K562 (cell line): ENCODE results near the gene SKIL. TPM values are rescaled to one million over a fixed set of nuclear protein-coding genes. Genes with fewer than 3 reads are reported as not detected.
A peak's percentile ranks its signal among the peaks of the same experiment; 100 is the strongest.

Source experiments
- ATF7 ChIP-seq: fragments of 450-650 bp; IDR thresholded peaks from 2 replicates; pipeline ENCODE4 v1.7.1; 2014; ENCODE audit warnings: mild to moderate bottlenecking, moderate library complexity
- CREBBP ChIP-seq: IDR thresholded peaks from one replicate; pipeline ENCODE4 v1.6.1; 2012; ENCODE audit warnings: low read depth, mild to moderate bottlenecking, control low read depth, inconsistent platforms, low read length
- EHMT2 ChIP-seq: fragments of 450-650 bp; IDR thresholded peaks from 2 replicates; pipeline ENCODE4 v1.6.1; 2018; ENCODE audit warnings: antibody characterized with exemption
- ESRRB ChIP-seq: fragments of 250-450 bp; sonication (Bioruptor Pico); IDR thresholded peaks from 2 replicates; pipeline ENCODE4 v1.5.0; 2020; ENCODE audit warnings: mild to moderate bottlenecking, moderate library complexity, borderline replicate concordance
- ILF3 ChIP-seq: fragments of 450-650 bp; IDR thresholded peaks from 2 replicates; pipeline ENCODE4 v1.6.1; 2018; ENCODE audit warnings: antibody characterized with exemption, mild to moderate bottlenecking, moderate library complexity, borderline replicate concordance
- NR4A1 ChIP-seq, 2 experiments: fragments of 250-450 bp in 1 of 2; fragments of 450-650 bp in 1 of 2; sonication (Bioruptor Pico) in 1 of 2; IDR thresholded peaks; 2 replicates each; pipeline versions ENCODE4 v1.4.0 to v1.6.1; 2016 to 2020; ENCODE audit warnings: mild to moderate bottlenecking in 2 of 2, missing compliant biosample characterization in 1 of 2, missing genetic modification characterization in 1 of 2, moderate library complexity in 1 of 2
- RFX5 ChIP-seq: IDR thresholded peaks from 2 replicates; pipeline ENCODE4 v1.6.1; 2011; ENCODE audit warnings: low read depth, mild to moderate bottlenecking, improper control_type of control experiment, low read length
- SP2 ChIP-seq: IDR thresholded peaks from 2 replicates; pipeline ENCODE4 v1.6.1; 2011; ENCODE audit warnings: mild to moderate bottlenecking, low read depth, low read length, moderate library complexity; ENCODE audit not compliant: poor library complexity, severe bottlenecking; ENCODE audit errors: extremely low read depth
- TAF1 ChIP-seq: IDR thresholded peaks from 2 replicates; pipeline ENCODE4 v1.6.1; 2011; ENCODE audit warnings: mild to moderate bottlenecking, low read length, moderate library complexity; ENCODE audit not compliant: insufficient read depth, control insufficient read depth, severe bottlenecking; ENCODE audit errors: extremely low read depth
- ZC3H11A ChIP-seq: IDR thresholded peaks from 2 replicates; pipeline ENCODE4 v1.6.1; 2012; ENCODE audit warnings: low read depth, low read length, improper control_type of control experiment
- ZNF12 ChIP-seq: sonication (generic); formaldehyde crosslinking; IDR thresholded peaks from 2 replicates; pipeline ENCODE4 v1.4.0; 2020; ENCODE audit warnings: mild to moderate bottlenecking, missing genetic modification reagents
- ZNF124 ChIP-seq: sonication (generic); formaldehyde crosslinking; IDR thresholded peaks from 2 replicates; pipeline ENCODE4 v1.8.1; 2022; ENCODE audit warnings: missing genetic modification reagents
- ZNF780A ChIP-seq: fragments of 250-450 bp; sonication (Bioruptor Pico); IDR thresholded peaks from 2 replicates; pipeline ENCODE4 v1.5.0; 2021; ENCODE audit warnings: mild to moderate bottlenecking
- ZZZ3 ChIP-seq: fragments of 450-650 bp; IDR thresholded peaks from 2 replicates; pipeline ENCODE4 v1.6.1; 2016; ENCODE audit warnings: antibody characterized with exemption, mild to moderate bottlenecking, moderate library complexity
- polyA plus RNA-seq, 8 experiments: library from polyadenylated mRNA; depleted of rRNA in 4 of 8; stranded (reverse) in 5 of 8; unstranded in 3 of 8; fragments of >200 nt; fragmentation: Nextera tagmentation in 2 of 8; fragmentation: Illumina TruSeq in 1 of 8; extraction: Ambion mirVana in 2 of 8; extraction: Trizol in 1 of 8; gene quantifications; 2 replicates each; pipeline versions ENCODE4 v1.2.1 to v1.2.3, GENCODE V29; 2011 to 2014; ENCODE audit warnings: inconsistent platforms in 1 of 8, missing spikeins in 1 of 8
- total RNA-seq, 7 experiments: library from RNA; depleted of rRNA in 6 of 7; stranded (reverse); fragments of >200 nt in 6 of 7; fragmentation: Illumina TruSeq in 2 of 7; extraction: Trizol in 2 of 7; gene quantifications; 2 replicates each; pipeline versions ENCODE4 v1.2.1 to v1.2.3, GENCODE V29; 2011 to 2021; ENCODE audit warnings: low replicate concordance in 1 of 7
- TF ChIP-seq, protein P1 (sequence below): fragments of 450-650 bp; conservative IDR thresholded peaks from 2 replicates; pipeline ENCODE4 v1.6.1; 2016; ENCODE audit warnings: missing genetic modification characterization, low read depth, mild to moderate bottlenecking, missing compliant biosample characterization, moderate library complexity
- TF ChIP-seq, protein P2 (sequence below): fragments of 250-450 bp; sonication (Bioruptor Pico); IDR thresholded peaks from 2 replicates; pipeline ENCODE4 v1.4.0; 2020; ENCODE audit warnings: mild to moderate bottlenecking, moderate library complexity, borderline replicate concordance
- TF ChIP-seq, protein P3 (sequence below), 3 experiments: fragments of 200-800 bp in 1 of 3; fragments of 250-450 bp in 1 of 3; fragments of 450-650 bp in 1 of 3; sonication (Bioruptor Pico) in 1 of 3; sonication (Bioruptor generic) in 1 of 3; formaldehyde crosslinking in 1 of 3; IDR thresholded peaks; 2 replicates each; pipeline versions ENCODE4 v1.6.1 to v1.8.0; 2016 to 2022; ENCODE audit warnings: mild to moderate bottlenecking in 2 of 3, missing genetic modification characterization in 2 of 3, missing compliant biosample characterization in 1 of 3, moderate library complexity in 1 of 3
- TF ChIP-seq, protein P4 (sequence below), 2 experiments: fragments of 450-650 bp in 1 of 2; sonication (generic) in 1 of 2; formaldehyde crosslinking; conservative IDR thresholded peaks; 2 replicates each; pipeline versions ENCODE4 v1.4.0 to v1.8.1; 2020 to 2022; ENCODE audit warnings: mild to moderate bottlenecking in 1 of 2, missing genetic modification reagents in 1 of 2

Gene SKIL
- total and polyA plus RNA-seq, 9 of the 15 experiments (the other 6 are each of a cell fraction or from before 2014, with no cell fraction given) = 4.3 to 19.1 (median 9.7) TPM

DNA sequence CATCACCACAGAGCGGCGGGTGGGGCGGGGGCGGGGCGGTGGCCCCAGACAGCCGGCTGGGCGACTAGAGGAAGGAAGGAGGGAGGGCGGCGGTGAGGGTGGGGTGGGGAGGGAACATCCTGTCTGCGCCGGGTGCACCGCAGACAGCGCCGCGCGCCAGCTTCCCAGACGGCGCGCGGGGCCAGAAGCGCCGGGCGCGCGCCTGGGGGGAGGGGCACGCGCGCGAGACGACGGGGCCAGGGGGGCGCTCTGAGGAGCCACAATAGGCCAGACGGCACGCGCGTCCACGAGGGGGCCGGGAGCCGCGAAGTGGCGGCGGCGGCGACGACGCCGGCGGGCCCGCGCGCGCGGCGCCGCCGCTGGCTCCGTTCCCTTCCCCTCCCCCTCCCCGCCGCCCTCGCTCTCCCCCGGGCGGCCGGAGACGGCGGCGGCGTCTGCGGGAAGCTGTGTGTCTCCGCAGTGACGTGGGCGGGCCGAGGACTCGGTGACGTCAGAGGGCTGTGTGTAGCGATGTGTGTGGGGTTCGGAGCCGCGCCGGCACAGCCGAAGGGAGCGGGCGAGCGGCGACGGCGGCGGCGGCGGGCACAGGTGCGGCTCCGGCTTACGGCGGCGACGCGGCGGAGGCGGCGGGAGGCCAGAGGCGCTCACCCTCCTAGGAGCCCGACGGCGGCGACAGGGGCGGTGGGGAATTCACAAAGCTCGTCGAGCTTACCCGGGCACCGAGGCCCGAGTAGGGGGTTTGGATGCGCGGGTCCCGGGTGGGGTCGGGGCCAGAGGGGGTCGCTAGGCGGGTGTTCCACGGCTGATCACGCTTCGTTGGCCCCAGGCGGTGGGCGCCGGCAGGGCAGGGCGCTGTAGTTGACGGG lies at the start of gene SKIL (continued):
- TF ChIP-seq TAF1 (peak; percentile 70), SP2 (no peak), ZNF12 (CRISPR knock-in tag) (no peak), ZZZ3 (no peak), ESRRB (no peak), ZNF124 (CRISPR knock-in tag) (no peak), RFX5 (no peak), ATF7 (peak; percentile 97), EHMT2 (no peak), ZNF780A (no peak), ZC3H11A (no peak), NR4A1 (CRISPR knock-in tag; IDR thresholded peaks at IDR 0.05) (no peak), NR4A1 (tag; IDR thresholded peaks at IDR 0.05) (peak; percentile 62), ILF3 (no peak), CREBBP (no peak)
- TF ChIP-seq, protein P1, sequence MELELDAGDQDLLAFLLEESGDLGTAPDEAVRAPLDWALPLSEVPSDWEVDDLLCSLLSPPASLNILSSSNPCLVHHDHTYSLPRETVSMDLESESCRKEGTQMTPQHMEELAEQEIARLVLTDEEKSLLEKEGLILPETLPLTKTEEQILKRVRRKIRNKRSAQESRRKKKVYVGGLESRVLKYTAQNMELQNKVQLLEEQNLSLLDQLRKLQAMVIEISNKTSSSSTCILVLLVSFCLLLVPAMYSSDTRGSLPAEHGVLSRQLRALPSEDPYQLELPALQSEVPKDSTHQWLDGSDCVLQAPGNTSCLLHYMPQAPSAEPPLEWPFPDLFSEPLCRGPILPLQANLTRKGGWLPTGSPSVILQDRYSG = no peak
- TF ChIP-seq, protein P2, sequence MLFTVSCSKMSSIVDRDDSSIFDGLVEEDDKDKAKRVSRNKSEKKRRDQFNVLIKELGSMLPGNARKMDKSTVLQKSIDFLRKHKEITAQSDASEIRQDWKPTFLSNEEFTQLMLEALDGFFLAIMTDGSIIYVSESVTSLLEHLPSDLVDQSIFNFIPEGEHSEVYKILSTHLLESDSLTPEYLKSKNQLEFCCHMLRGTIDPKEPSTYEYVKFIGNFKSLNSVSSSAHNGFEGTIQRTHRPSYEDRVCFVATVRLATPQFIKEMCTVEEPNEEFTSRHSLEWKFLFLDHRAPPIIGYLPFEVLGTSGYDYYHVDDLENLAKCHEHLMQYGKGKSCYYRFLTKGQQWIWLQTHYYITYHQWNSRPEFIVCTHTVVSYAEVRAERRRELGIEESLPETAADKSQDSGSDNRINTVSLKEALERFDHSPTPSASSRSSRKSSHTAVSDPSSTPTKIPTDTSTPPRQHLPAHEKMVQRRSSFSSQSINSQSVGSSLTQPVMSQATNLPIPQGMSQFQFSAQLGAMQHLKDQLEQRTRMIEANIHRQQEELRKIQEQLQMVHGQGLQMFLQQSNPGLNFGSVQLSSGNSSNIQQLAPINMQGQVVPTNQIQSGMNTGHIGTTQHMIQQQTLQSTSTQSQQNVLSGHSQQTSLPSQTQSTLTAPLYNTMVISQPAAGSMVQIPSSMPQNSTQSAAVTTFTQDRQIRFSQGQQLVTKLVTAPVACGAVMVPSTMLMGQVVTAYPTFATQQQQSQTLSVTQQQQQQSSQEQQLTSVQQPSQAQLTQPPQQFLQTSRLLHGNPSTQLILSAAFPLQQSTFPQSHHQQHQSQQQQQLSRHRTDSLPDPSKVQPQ (CRISPR knock-in tag) = no peak
- TF ChIP-seq, protein P3, sequence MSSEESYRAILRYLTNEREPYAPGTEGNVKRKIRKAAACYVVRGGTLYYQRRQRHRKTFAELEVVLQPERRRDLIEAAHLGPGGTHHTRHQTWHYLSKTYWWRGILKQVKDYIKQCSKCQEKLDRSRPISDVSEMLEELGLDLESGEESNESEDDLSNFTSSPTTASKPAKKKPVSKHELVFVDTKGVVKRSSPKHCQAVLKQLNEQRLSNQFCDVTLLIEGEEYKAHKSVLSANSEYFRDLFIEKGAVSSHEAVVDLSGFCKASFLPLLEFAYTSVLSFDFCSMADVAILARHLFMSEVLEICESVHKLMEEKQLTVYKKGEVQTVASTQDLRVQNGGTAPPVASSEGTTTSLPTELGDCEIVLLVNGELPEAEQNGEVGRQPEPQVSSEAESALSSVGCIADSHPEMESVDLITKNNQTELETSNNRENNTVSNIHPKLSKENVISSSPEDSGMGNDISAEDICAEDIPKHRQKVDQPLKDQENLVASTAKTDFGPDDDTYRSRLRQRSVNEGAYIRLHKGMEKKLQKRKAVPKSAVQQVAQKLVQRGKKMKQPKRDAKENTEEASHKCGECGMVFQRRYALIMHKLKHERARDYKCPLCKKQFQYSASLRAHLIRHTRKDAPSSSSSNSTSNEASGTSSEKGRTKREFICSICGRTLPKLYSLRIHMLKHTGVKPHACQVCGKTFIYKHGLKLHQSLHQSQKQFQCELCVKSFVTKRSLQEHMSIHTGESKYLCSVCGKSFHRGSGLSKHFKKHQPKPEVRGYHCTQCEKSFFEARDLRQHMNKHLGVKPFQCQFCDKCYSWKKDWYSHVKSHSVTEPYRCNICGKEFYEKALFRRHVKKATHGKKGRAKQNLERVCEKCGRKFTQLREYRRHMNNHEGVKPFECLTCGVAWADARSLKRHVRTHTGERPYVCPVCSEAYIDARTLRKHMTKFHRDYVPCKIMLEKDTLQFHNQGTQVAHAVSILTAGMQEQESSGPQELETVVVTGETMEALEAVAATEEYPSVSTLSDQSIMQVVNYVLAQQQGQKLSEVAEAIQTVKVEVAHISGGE (CRISPR knock-in tag; IDR thresholded peaks at IDR 0.05) = peak in 1 of 3 experiments; percentile 90; a peak in 2 of 6 replicates
- TF ChIP-seq, protein P4, sequence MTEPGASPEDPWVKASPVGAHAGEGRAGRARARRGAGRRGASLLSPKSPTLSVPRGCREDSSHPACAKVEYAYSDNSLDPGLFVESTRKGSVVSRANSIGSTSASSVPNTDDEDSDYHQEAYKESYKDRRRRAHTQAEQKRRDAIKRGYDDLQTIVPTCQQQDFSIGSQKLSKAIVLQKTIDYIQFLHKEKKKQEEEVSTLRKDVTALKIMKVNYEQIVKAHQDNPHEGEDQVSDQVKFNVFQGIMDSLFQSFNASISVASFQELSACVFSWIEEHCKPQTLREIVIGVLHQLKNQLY (CRISPR knock-in tag; conservative IDR thresholded peaks at IDR 0.05) = no peak
